Tibial nerve (tissue), 4 donors: ENCODE measurements around the gene USP30. TPM values are rescaled to one million over a fixed set of nuclear protein-coding genes. Genes with fewer than 3 reads are reported as not detected.
"Not testable (repeated sequence)": the region's sequence is repeated elsewhere in the genome, so short reads cannot be mapped to it uniquely, and the experiment has no call there.

Experiments
- DNase-seq, 2 donors: peaks; one replicate each; pipeline ENCODE4 v3.0.0-alpha.2; 2019; ENCODE audit warnings: low spot score in 2 of 2
- H3K27ac ChIP-seq, 4 donors: fragments of 200-600 bp; sonication (generic) in 3 of 4; one replicate each; pipeline ENCODE4 v1.5.1; 2017 to 2019; ENCODE audit warnings: mild to moderate bottlenecking in 1 of 4
- H3K27me3 ChIP-seq, 2 donors: fragments of 200-600 bp; sonication (generic) in 1 of 2; one replicate each; pipeline versions ENCODE4 v1.5.1 to v1.6.0; 2017 to 2019
- H3K36me3 ChIP-seq, 3 donors: fragments of 200-600 bp; sonication (generic); one replicate each; pipeline ENCODE4 v1.5.1; 2018 to 2019
- H3K4me1 ChIP-seq, 4 donors: fragments of 200-600 bp; sonication (generic) in 3 of 4; one replicate each; pipeline ENCODE4 v1.5.1; 2017 to 2019
- H3K4me3 ChIP-seq, 4 donors: fragments of 200-600 bp; sonication (generic) in 3 of 4; one replicate each; pipeline ENCODE4 v1.5.1; 2017 to 2019; ENCODE audit warnings: mild to moderate bottlenecking in 1 of 4, moderate library complexity in 1 of 4
- H3K9me3 ChIP-seq, 4 donors: fragments of 200-600 bp; sonication (generic) in 3 of 4; one replicate each; pipeline ENCODE4 v1.5.1; 2017 to 2019
- CTCF ChIP-seq, 5 experiments: fragments of 200-600 bp in 3 of 5; fragments of 450-650 bp in 2 of 5; sonication (generic) in 3 of 5; IDR thresholded peaks; one replicate each; pipeline ENCODE4 v1.5.1; 2016 to 2019; ENCODE audit warnings: antibody characterized with exemption in 5 of 5, mild to moderate bottlenecking in 3 of 5, moderate library complexity in 2 of 5
- EP300 ChIP-seq, 2 donors: sonication (generic); formaldehyde crosslinking; IDR thresholded peaks; one replicate each; pipeline ENCODE4 v1.6.1; 2017; ENCODE audit warnings: antibody characterized with exemption in 2 of 2, mild to moderate bottlenecking in 1 of 2
- POLR2A ChIP-seq, 2 donors: fragments of 450-650 bp; IDR thresholded peaks; one replicate each; pipeline ENCODE4 v1.6.1; 2017; ENCODE audit warnings: antibody characterized with exemption in 2 of 2, mild to moderate bottlenecking in 2 of 2, moderate library complexity in 2 of 2
- WGBS, 2 donors: methylation state at CpG; one replicate each; pipeline ENCODE4 v1.1.5; 2018; 5-methylcytosine and 5-hydroxymethylcytosine counted together
- total RNA-seq, 4 donors: library from RNA; depleted of rRNA; stranded (reverse); fragments of >200 nt; gene quantifications; one replicate each; pipeline ENCODE4 v1.1.0, GENCODE V29; 2016

USP30 gene
- total RNA-seq, 4 donors from 2014 or later: 12.0 to 38.8 (median 20.8) TPM

DNA sequence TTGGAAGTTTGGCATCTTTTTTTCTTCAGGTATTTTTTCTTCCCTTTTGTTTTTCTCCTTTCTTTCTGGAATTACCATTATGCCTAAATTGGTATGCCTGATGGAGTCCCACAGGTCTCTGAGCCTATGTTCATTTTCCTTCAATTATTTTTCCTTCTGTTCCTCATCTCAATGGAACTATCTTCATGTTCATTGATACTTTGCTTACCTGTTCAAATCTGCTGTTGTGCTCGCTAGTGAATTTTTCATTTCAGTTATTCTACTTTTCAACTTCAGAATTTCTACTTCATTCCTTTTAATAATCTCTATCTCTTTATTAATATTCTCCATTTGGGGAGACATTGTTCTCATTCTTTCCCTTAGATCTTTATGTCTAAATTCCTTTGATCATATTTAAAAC lies 15.4 kb upstream of the USP30 start:
- no peak overlapping the region for H3K27ac ChIP-seq
- H3K36me3 ChIP-seq: no peaks in the 10 kb centered on the region
- peaks cover 0 to 32% (median 3%) of the 10 kb centered on the region in 4 donors for H3K9me3 ChIP-seq
- H3K27me3 ChIP-seq: no peaks in the 10 kb centered on the region
- no peak for DNase-seq
- WGBS, 2 donors: 71 to 79% methylated on average over 1 of the region's 1 CpG
- TF ChIP-seq CTCF (IDR thresholded peaks at IDR 0.05): no peak
- no peaks in the 10 kb centered on the region for H3K4me1 ChIP-seq
- H3K4me3 ChIP-seq: no peak overlapping the region

DNA sequence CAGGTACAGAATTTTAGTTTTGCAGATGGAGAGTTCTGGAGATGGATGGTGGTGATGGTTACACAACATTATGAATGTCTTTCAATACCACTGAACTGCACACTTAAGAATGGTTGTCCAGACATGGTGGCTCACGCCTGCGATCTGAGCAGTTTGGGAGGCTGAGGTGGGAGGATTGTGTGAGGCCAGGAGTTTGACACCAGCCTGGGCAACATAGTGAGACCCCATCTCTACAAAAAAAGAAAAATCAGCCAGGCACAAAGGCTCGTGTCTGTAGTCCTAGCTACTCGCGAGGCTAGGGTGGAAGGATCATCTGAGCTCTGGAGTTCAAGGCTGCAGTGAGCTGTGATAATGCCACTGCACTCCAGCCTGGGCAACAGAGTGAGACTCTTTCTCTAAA lies 8.1 kb upstream of the USP30 start:
- H3K36me3 ChIP-seq: no peaks in the 10 kb centered on the region
- no peak for DNase-seq
- 84 to 92% methylated on average over 5 of the region's 5 CpGs for WGBS, 2 donors
- H3K27ac ChIP-seq: no peak overlapping the region
- peaks cover 0 to 10% of the 10 kb centered on the region in 2 donors for H3K27me3 ChIP-seq
- H3K4me1 ChIP-seq: no peaks in the 10 kb centered on the region
- peaks cover 0 to 9% (median 0%) of the 10 kb centered on the region in 4 donors for H3K9me3 ChIP-seq
- TF ChIP-seq POLR2A (IDR thresholded peaks at IDR 0.05) (no peak), EP300 (IDR thresholded peaks at IDR 0.05) (no peak), CTCF (IDR thresholded peaks at IDR 0.05) (no peak)
- no peak overlapping the region for H3K4me3 ChIP-seq

GRCh38 chr12:109047081-109047805 lies 5.1 kb upstream of the USP30 start:
- Histone ChIP-seq H3K36me3 (no peaks in the 10 kb centered on the region), H3K27ac (no peak overlapping the region), H3K27me3 (peaks cover 0 to 10% of the 10 kb centered on the region in 2 donors), H3K4me3 (no peak overlapping the region), H3K9me3 (no peaks in the 10 kb centered on the region), H3K4me1 (peaks cover 0 to 5% (median 0%) of the 10 kb centered on the region in 4 donors)
- 69 to 70% methylated on average over 8 of the region's 8 CpGs for WGBS, 2 donors
- no peak for TF ChIP-seq CTCF (IDR thresholded peaks at IDR 0.05)
- no peak for TF ChIP-seq POLR2A (IDR thresholded peaks at IDR 0.05)
- no peak for TF ChIP-seq EP300 (IDR thresholded peaks at IDR 0.05)
- DNase-seq: no peak

- DNase-seq, H3K4me3 ChIP-seq, H3K27ac ChIP-seq, H3K36me3 ChIP-seq, H3K9me3 ChIP-seq: not testable (repeated sequence)
- WGBS, 2 donors: 70 to 81% methylated on average over 3 of the region's 3 CpGs
- Histone ChIP-seq H3K27me3 (peaks cover 0 to 10% of the 10 kb centered on the region in 2 donors), H3K4me1 (peaks cover 0 to 12% (median 5%) of the 10 kb centered on the region in 4 donors)
Measured at GRCh38 chr12:109048706-109049105, 3.7 kb upstream of the USP30 start.

- not testable (repeated sequence) for H3K27me3 ChIP-seq, H3K9me3 ChIP-seq, DNase-seq, H3K36me3 ChIP-seq, H3K27ac ChIP-seq, H3K4me3 ChIP-seq
- peaks cover 0 to 23% (median 11%) of the 10 kb centered on the region in 4 donors for H3K4me1 ChIP-seq
- 81 to 82% methylated on average over 8 of the region's 8 CpGs for WGBS, 2 donors
Measured at GRCh38 chr12:109049794-109050193, 2.6 kb upstream of the USP30 start.

GRCh38 chr12:109052097-109052413 lies 321 bp upstream of the USP30 start:
- Histone ChIP-seq H3K27me3 (no peaks in the 10 kb centered on the region), H3K9me3 (no peaks in the 10 kb centered on the region), H3K36me3 (peaks cover 0 to 4% (median 0%) of the 10 kb centered on the region in 3 donors), H3K4me3 (peak overlapping the region; percentile 73 to 84 (median 78)), H3K27ac (peak overlapping the region in 3 of 4 donors; percentile 84 to 86 (median 85)), H3K4me1 (peaks cover 0 to 28% (median 11%) of the 10 kb centered on the region in 4 donors)
- TF ChIP-seq EP300 (IDR thresholded peaks at IDR 0.05) (no peak), CTCF (IDR thresholded peaks at IDR 0.05) (no peak), POLR2A (IDR thresholded peaks at IDR 0.05) (no peak)
- 2 to 3% methylated on average over 6 of the region's 6 CpGs for WGBS, 2 donors
- DNase-seq: no peak
